Ishikawa (cell line): ENCODE measurements around the gene FEM1B.

ENCODE experiments used
- CREB1 ChIP-seq: IDR thresholded peaks from 2 replicates; pipeline ENCODE4 v1.6.1; 2012; ENCODE audit warnings: low read depth
- EGR1 ChIP-seq: IDR thresholded peaks from 2 replicates; pipeline ENCODE4 v1.6.1; 2012
- EP300 ChIP-seq: IDR thresholded peaks from 2 replicates; pipeline ENCODE4 v1.6.1; 2012; ENCODE audit warnings: borderline replicate concordance
- NFIC ChIP-seq: IDR thresholded peaks from 2 replicates; pipeline ENCODE4 v1.6.1; 2012
- RAD21 ChIP-seq: IDR thresholded peaks from 2 replicates; pipeline ENCODE4 v1.6.1; 2012; ENCODE audit warnings: low read depth
- TAF1 ChIP-seq: IDR thresholded peaks from 2 replicates; pipeline ENCODE4 v1.6.1; 2012; ENCODE audit warnings: low read depth, mild to moderate bottlenecking
- YY1 ChIP-seq: IDR thresholded peaks from 2 replicates; pipeline ENCODE4 v1.6.1; 2012; ENCODE audit warnings: low read depth
- ZBTB7A ChIP-seq: IDR thresholded peaks from 2 replicates; pipeline ENCODE4 v1.6.1; 2012; ENCODE audit warnings: low read depth
- TF ChIP-seq, protein P1 (sequence below): IDR thresholded peaks from 2 replicates; pipeline ENCODE4 v1.6.1; 2012
- TF ChIP-seq, protein P2 (sequence below): IDR thresholded peaks from 2 replicates; pipeline ENCODE4 v1.6.1; 2012
- TF ChIP-seq, protein P3 (sequence below): IDR thresholded peaks from 2 replicates; pipeline ENCODE4 v1.6.1; 2012; ENCODE audit warnings: low read depth, mild to moderate bottlenecking

DNA sequence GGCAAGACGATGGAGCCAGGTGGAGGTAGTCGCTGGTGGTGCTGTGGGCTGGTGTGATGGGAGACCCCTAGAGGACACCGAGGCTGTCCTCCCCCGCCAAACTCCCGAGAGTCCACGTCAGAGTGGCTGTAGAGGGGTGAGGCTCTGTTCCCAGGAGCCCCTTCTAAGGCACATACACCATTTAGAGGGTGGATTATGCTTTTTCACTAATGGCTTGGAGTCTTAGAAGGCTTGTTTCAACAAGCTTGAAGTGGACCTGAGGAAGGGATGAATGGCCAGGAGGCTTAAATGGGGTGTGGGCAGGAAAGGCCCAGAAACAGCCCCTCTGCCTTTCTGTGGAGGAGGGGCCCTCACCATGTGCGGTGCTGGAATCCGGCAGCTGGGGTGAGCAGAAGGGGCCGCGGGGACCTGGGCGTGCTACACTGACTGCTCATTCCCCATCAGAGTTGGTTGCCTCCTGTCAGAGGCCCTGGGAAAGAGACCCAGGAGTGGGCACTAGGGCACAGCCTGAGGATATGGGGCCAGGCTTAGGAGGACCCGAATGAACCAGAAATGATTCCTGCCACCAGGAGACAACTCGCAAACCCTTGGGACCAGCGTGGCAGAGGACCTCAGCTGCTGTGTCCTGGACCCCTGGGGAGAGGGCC, 66.2 kb downstream of the FEM1B start:
- no peak for TF ChIP-seq EP300
- TF ChIP-seq, protein P1, sequence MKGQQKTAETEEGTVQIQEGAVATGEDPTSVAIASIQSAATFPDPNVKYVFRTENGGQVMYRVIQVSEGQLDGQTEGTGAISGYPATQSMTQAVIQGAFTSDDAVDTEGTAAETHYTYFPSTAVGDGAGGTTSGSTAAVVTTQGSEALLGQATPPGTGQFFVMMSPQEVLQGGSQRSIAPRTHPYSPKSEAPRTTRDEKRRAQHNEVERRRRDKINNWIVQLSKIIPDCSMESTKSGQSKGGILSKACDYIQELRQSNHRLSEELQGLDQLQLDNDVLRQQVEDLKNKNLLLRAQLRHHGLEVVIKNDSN = no peak
- TF ChIP-seq, protein P2, sequence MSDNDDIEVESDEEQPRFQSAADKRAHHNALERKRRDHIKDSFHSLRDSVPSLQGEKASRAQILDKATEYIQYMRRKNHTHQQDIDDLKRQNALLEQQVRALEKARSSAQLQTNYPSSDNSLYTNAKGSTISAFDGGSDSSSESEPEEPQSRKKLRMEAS = no peak
- no peak for TF ChIP-seq NFIC
- TF ChIP-seq, protein P3, sequence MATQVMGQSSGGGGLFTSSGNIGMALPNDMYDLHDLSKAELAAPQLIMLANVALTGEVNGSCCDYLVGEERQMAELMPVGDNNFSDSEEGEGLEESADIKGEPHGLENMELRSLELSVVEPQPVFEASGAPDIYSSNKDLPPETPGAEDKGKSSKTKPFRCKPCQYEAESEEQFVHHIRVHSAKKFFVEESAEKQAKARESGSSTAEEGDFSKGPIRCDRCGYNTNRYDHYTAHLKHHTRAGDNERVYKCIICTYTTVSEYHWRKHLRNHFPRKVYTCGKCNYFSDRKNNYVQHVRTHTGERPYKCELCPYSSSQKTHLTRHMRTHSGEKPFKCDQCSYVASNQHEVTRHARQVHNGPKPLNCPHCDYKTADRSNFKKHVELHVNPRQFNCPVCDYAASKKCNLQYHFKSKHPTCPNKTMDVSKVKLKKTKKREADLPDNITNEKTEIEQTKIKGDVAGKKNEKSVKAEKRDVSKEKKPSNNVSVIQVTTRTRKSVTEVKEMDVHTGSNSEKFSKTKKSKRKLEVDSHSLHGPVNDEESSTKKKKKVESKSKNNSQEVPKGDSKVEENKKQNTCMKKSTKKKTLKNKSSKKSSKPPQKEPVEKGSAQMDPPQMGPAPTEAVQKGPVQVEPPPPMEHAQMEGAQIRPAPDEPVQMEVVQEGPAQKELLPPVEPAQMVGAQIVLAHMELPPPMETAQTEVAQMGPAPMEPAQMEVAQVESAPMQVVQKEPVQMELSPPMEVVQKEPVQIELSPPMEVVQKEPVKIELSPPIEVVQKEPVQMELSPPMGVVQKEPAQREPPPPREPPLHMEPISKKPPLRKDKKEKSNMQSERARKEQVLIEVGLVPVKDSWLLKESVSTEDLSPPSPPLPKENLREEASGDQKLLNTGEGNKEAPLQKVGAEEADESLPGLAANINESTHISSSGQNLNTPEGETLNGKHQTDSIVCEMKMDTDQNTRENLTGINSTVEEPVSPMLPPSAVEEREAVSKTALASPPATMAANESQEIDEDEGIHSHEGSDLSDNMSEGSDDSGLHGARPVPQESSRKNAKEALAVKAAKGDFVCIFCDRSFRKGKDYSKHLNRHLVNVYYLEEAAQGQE = no peak
- TF ChIP-seq CREB1 = no peak
- TF ChIP-seq YY1 = no peak
- TF ChIP-seq ZBTB7A = no peak
- TF ChIP-seq TAF1 = no peak
- TF ChIP-seq RAD21 = no peak
- TF ChIP-seq EGR1 = no peak
